Left cardiac atrium (tissue), 4 donors: ENCODE data around the gene UBE2E2. TPM values are rescaled to one million over a fixed set of nuclear protein-coding genes. Genes with fewer than 3 reads are reported as not detected.

Source experiments
- ATAC-seq, 2 donors: fragments of 200-7000 bp; cut with Tn5 transposase; one replicate each; pipeline ENCODE4 v1.9.1; 2020; ENCODE audit warnings: mild to moderate bottlenecking in 2 of 2, moderate library complexity in 2 of 2
- DNase-seq: peaks from one replicate; pipeline ENCODE4 v3.0.0-alpha.2; 2020
- intact Hi-C, 2 donors: fragments of 100-400 bp; cut with DNase I; formaldehyde crosslinking; loops; one replicate each; pipeline versions ENCODE4 v1.14.1 to v1.15.1; 2022 to 2023
- total RNA-seq, 2 donors: library from RNA; stranded (reverse); fragmentation: NEBNext Ultra II Directional; extraction: Animal tissue kit (Norgen Biotek cat#: 25700); gene quantifications; one replicate each; pipeline ENCODE4 v1.2.1, GENCODE V29; 2021
- donor health status: DM: no; HTN: yes; CAD: no.
- donor health status: DM: no; HTN: yes; CAD: no; lungs with severe emphysema.
- donor health status: DM: yes; HTN: yes; CAD: no.
- donor health status: Dilated cardiomyopathy.

Gene UBE2E2
- total RNA-seq, 2 donors from 2014 or later, result 45.6 to 54.0 TPM

DNA sequence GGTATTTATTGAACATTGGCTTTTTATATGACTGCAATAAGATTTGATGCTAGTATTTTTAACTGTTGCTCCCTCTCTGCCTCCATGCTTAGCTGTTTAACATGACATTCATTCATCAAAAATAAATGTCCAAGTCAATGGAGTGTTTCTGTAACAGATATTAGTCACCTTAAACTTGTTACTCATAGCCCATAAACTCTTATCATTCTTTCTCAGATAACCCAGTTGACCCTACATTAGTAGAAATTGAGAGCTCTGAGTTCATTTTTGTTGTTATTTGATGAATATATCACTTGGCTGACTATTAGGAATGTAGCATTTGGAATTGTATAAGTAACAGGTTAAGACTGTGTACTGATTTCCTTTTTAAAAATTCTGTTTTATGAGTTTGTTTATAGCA, 201.1 kb downstream of the UBE2E2 start:
- DNase-seq (no peak), ATAC-seq (no peak)
- intact Hi-C loops, result no loop called here

DNA sequence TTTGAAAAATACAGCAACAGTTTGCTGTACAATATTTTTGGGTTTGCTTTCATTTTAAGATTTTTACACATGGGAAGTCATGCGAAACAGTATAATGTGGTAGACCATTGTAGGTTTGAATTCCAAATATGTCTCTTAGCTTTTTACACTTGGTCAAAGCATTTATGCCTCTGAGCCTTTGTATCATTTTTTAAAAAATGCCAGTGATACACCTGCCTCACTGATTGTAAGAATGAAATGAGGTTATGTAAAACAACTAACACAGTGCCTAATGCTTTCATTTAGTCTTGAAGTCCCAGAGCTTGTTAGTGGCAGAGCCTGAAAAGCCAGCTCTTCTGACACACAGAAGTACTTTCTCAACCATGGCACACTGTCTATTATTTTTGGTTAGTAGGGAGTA, 202.0 kb downstream of the UBE2E2 start:
- intact Hi-C loops, result no loop called here

DNA sequence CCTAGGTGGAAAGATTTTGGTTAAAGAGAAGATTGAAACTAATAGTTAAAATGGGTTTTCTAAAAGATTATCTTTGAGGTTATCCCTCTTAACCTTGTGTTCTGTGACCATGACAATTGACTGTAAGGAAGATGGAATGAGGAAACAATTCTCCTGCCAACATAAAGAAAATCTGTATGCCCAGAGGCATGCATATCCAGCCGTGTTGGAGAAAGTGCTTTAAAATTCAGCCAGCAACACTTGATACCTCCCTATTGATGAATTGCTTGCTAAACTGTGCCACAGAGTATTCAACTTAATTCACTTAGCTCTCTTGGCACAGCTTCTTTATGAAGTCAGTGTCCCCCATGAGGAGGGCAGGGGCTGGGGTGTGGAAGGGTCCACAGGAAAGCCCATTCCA, 203.5 kb downstream of the UBE2E2 start:
- ATAC-seq, result no peak
- intact Hi-C loops, result no loop called here
- DNase-seq, result no peak

More for the DNA sequence above, 202.0 kb downstream of the UBE2E2 start:
- DNase-seq (no peak), ATAC-seq (no peak)

DNA sequence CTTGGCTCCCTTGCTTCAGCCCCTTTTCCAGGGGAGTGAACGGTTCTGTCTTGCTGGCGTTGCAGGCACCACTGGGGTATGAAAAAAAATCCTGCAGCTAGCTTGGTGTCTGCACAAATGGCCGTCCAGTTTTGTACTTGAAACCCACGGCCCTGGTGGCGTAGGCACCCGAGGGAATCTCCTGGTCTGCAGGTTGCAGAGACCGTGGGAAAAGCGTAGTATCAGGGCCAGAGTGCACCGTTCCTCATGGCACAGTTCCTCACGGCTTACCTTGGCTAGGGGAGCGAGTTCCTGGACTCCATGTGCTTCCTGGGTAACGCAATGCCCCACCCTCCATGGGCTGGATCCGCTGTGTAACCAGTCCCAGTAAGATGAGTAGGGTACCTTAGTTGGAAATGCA, 214.9 kb downstream of the UBE2E2 start:
- no peak for ATAC-seq
- no peak for DNase-seq
- intact Hi-C loops, result no loop called here

DNA sequence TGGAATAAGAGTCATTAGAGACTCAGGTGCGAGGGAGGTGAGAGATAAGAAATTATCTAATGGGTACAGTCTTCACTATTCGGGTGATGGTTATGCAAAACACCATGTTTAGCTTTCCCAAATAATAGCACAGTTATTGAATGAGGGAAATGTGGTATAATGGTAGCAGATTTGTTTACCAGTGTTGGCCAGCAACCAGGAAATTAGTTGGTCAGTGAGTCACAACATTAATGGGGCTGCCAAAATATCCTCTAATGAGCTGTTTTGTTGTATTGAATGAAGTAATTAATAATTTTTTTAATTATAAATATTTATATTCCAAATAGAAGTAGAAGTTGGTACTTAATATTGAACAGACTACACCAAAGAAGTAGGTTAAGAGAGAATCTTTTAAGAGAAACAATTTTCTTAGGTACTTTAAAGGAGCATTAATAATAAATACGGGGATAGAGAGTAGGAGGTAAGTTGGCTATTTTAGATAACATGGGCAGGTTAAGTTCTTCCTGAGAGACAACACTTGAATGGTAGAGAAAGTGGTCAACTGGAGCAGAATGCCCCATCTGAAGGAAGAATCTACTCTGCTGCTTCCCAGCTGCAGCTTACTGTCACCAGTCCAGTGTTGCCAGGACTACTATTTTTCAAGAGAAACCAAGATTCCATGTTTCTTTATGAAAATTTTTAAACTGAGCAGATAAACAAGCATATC, 218.8 kb downstream of the UBE2E2 start:
- DNase-seq, result no peak
- intact Hi-C loops, result no loop called here
- no peak for ATAC-seq

DNA sequence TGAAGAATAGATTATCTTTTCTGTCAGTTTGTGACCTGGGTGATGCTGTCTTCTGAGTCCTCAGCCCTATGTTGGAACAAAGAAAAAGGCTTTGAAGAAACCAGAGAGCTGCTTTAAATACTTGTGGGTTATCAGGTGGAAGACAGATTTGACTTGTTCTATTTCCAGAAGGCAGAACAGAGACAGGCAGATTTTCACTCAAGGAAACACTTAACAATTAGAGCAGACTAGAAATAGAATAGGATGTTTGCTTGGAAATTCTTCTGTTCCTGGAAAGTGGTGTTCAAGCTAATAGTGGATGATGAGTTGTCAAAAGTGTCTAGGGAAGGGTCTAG, 219.4 kb downstream of the UBE2E2 start:
- no peak for DNase-seq
- intact Hi-C loops, result no loop called here
- no peak for ATAC-seq

DNA sequence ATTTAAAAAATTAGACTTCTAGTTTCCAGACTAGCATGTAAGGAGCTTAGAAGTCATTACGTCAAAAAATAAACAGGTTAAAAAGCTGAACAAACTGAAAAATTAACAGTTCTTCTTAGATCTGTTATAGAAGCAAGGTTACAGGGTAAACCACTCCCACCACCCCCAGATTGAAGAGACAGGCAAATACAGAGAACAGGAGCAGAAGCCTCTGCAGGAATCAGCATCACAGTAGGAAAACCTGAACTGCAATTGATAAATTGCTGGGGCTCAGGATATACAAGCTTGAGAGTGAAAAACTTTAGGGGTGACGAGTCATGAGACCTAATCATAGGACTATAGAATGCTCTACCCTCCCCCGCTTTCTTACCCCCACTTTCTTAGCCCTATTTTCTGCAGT, 222.3 kb downstream of the UBE2E2 start:
- DNase-seq, result no peak
- intact Hi-C loops, result no loop called here
- ATAC-seq, result no peak

DNA sequence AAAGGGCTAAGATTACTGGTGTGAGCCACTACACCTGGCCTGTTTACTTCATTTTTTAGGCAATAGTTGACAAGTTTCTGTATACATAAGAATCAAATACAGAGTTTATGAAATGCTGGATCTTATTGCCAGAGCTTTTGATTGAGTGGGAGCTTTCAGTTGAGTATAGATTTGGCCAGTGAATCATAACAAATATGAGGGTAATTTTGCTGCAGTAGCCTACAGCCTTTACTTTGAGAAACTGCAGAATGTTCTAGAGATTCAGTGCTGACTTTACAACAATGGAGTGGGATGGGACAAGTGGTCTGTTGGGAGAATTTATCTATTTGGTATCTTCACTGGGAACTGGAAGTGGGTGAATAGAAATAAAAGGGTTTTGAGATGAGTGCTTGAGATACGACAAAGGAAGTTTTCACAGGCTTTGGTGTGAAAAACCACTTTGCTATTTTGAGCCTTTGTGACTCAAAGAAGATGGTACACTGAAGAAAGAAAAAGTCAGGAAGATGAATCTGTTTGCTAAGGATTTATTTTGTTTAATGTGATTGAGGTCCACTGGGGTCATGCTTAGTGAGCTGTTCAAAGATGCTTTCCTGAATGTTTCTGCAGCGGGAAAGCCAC, 227.8 kb downstream of the UBE2E2 start:
- DNase-seq (no peak), ATAC-seq (no peak)
- intact Hi-C loops, result no loop called here

DNA sequence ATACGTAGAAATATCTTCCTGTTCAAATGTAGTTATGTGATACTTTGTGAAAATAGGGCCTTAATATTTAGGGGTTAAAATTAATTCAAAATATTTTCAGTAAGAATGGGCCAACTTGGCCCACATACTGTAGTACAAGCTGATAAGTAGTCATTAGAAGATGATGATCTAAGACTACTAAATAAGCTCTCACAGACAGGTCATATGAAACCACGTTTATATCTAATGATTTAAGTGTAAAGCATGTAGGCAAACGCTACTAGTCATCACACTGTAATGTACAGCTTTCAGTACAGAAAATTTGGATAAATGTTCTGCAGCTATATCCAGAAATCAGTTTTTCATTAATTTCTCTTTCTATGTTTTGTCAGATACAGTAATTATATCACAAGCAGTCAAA, 228.6 kb downstream of the UBE2E2 start:
- DNase-seq (no peak), ATAC-seq (no peak)
- intact Hi-C loops, result no loop called here

DNA sequence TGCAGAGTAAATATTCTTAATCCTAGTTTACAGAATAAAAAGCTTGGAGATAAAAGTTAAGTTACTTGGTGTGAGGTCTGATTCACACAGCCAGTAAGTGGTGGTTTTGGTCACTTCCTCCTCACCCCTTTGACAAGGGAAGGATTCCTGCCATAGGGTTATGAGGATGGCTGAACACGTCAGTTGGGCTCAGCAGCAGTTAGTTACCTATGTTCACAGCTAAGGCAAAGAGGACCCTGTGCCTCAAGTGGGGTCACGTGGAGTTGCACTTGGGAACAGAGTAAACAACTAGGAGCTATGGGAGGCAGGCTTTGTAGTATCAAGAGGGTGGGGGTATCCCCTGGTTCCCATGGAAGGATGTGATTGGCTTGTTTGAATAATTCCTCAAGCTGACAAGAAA, 232.2 kb downstream of the UBE2E2 start:
- ATAC-seq (no peak), DNase-seq (no peak)
- intact Hi-C loops, result no loop called here

DNA sequence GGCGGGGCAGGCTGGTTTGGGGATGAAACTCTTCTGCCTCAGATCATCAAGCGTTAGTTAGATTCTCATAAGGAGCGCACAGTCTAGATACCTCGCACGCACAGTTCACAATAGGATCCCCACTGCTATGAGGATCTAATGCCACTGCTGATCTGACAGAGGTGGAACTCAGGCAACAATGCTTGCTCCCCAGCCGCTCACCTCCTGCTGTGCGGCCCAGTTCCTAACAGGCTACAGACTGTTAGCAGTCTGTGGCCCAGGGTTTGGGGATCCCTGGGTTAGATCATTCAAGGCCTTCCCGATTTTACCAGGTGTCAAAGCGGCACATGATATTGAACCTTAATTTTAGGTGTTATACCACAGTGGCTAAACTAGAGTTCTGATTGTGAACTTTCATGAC, 232.8 kb downstream of the UBE2E2 start:
- ATAC-seq (no peak), DNase-seq (no peak)
- intact Hi-C loops, result no loop called here

DNA sequence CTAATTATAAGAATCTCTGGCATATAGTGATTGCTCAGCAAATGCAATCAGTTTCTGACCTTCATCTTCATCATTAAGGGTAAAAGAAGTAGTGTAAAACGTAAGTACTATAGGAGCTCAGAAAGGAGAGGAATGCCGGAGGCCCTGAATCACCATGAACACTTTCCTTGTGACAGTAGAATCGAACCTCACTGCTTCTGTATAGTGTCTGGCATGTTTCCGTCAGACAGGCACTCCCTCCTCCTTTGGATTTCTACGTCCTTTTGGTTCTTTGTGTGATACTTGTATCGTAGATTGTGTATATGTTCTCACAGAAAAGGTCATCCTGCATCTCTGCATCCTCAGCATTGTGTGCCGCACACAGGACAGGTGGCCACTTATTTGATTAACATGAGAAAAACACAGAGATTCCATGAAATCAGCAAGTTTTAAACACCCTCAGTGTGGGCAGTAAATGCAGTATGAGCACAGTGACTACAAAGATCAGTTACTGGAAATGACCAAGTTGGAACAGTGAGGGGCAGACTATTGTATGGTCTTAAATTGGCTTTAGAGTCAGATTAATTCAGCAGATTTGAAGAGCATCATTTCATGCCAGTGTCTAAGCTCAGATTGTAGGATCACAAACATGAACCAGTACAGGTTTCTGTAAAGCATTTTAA, 234.5 kb downstream of the UBE2E2 start:
- intact Hi-C loops, result no loop called here
- ATAC-seq, result no peak

DNA sequence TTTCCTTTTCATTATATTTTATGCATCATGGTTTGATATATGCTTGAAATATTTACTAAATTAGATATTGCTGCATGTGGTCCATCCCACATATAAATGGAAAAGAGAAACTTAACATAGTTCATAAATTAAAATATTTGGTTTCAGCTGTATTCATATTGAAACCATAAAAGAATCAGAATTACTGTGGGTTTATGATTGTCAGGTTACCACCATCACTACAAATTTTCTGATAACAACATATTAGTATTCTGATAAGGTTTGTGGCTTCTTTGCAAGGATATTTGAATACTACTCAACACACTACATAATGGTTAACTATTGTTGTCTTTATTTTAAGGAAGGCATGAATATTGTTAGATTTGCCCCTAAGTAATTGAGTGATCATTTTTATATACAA, 235.5 kb downstream of the UBE2E2 start:
- intact Hi-C loops, result no loop called here
- DNase-seq, result no peak
- no peak for ATAC-seq

More for the DNA sequence above, 234.5 kb downstream of the UBE2E2 start:
- no peak for DNase-seq

DNA sequence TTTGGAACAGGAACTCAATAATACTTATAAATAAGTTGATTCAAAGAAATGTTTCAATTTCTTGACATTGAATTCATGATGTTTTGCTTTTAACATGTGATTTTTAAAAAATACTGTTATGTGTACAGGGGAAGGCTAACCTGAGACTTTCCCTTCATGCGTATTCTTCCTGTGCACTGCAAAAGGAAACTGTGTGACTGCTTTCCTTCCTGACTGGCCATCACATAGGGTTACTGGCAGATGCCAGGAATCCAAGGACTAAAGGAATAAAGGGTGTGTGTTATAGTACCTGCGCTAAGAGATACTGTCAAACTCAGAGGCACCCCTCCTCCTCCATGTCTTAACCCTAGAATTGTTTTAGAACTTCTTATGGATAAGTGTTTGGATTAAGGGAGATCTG, 236.0 kb downstream of the UBE2E2 start:
- ATAC-seq (no peak), DNase-seq (no peak)
- intact Hi-C loops, result no loop called here

DNA sequence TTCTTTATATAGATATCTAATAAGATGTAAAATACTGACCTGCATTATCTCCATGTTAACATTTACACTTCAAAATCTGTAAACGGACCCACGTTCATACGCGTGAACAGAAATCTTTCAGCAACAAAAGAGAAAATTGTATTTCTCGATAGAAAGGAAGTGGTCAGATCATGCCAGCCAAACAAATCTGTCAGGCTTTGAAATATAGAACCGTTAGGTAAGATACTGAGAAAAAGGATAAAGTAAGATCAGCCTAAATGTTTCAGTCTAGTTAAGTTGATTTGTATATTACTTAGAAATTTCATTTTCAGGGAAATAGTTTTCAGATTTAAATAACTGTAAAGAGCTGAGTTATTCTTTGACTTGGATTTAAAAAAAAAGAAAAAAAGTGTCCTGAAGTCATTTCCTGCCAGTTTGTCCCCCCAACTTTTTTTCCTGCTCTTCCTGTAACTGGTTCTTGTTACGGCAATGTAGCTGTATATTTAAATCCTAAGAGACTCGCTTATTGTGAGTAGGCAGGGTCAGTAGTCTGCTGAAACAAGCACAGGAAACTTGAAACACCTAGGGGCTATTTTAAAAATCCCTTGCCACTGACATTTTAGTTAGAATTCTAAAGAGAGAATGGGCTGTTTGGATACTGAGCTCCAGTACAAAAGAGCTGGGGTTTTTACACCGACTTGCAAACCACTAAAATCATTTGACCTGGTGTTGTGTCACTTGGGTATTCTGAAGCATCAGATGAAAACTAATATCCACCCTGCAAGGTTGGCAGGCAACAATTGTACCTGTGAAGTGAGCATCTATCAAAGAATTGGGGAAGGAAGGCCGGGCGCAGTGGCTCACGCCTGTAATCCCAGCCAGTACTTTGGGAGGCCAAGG, 237.5 kb downstream of the UBE2E2 start:
- DNase-seq (no peak), ATAC-seq (no peak)
- intact Hi-C loops, result no loop called here

DNA sequence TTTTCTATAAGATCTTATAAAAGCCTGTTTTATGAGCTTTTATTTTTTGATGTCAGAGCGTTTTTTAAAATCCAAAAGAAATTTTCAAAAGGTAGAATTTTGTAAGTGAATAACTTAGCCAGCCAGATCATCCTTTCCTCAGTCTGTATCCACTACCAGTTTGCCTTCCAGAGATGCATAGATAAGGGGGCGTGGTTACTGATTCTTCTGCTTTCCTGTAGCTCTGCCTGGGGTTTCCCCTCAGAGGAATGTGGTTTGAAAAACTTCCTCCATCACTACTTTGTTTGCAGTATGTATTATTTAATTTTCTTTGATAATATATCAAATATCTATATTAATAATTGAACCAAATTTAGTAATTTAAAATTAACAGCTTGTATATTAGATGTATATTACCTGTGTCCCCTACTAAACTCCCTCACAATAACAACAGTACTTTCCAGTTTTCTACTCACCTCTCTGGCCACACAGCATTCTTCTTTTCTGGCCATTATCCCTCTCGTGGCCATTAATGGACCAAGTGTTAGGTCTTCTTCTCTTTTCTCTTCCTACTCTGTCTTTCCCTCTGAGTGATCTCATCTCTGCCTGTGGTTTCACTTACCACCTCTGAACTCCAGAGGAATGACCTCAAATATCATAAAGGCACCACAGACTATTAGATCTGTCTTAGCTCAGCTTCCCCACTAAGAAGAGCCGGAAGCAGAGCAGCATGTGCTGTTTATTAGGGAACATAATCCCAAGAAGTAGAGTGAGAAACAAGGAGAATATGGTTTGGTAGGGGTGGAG, 239.7 kb downstream of the UBE2E2 start:
- ATAC-seq (no peak), DNase-seq (no peak)
- intact Hi-C loops, result no loop called here

DNA sequence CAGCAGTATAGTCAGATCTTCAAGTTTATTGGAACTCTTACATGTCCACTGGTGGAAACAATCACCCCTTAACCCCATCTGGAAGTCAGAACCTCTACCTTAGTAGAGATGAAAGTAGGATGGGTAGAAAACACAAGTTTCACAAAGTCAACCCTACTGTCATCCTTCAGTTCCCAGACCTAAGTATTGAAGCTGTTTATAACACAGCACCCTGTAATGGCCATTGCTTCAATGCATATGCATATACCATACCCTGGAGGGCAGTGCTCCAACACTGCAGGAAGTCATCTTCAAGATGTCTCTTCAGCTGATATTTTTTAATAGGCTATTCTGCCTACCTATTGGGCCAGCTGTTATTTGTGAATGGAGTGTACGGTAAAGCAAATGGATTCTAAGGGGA, 241.3 kb downstream of the UBE2E2 start:
- ATAC-seq (no peak), DNase-seq (no peak)
- intact Hi-C loops, result no loop called here

DNA sequence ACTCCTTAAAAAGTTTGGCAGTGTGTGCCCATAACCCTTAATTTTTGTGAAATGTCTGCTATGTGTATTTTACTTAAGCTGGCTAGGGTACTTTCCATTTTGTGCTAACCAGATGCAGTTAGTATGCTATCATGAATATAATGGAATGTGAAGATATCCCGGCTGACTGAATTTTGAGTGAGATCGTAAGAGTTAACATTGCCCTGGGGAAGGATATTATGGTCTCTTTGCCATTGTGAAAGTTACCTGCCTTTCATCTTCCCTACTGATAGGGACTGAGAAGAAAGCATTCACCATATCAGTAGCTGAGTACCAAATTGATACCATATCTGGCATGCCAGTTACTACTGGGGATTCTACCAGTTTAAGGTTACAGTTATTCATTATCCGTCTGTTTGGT, 243.2 kb downstream of the UBE2E2 start:
- no peak for ATAC-seq
- no peak for DNase-seq
- intact Hi-C loops, result no loop called here

DNA sequence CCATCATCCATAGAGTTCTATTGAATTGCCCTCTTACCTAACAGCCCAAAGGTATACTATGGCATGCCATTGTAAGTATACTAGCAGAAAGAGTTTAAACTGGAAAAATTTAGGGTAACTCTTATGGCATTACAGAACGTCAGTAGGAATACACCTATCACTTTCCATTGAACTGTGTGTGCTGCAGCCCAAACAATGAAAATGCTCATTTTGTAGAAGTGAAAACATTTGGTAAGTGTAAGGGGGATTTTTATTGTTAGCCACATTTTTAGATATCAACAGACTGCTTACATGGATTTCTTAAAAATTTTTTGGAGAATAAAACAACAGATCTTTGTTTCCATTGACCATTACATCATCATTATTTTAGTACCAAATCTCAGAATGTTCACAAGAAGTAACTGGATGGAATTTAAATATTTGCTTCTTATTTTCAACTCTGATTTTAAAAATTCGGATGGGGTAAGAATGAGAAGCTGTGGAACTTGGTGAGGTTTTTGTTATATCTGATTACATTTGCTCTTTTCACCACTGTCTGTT, 245.9 kb downstream of the UBE2E2 start:
- DNase-seq (no peak), ATAC-seq (no peak)
- intact Hi-C loops, result no loop called here
